ENCODE measurements around the gene SPINK6. TPM values are rescaled to one million over a fixed set of nuclear protein-coding genes. Genes with fewer than 3 reads are reported as not detected.

SPINK6 gene
- polyA plus RNA-seq, 1 donor (not counting 4 experiments of a cell fraction or from before 2014, with no cell fraction given) = 35.5 TPM

- no peak for FAIRE-seq
- H3K79me2 ChIP-seq (ENCODE audit: control insufficient read depth, insufficient read depth, low read length) = no peaks in the 10 kb centered on the region
- no peak overlapping the region for H3K4me2 ChIP-seq (ENCODE audit: control insufficient read depth, extremely low read depth, insufficient read depth, low read depth, low read length)
- peaks cover 10% of the 10 kb centered on the region for H3K4me1 ChIP-seq (ENCODE audit: control insufficient read depth, extremely low read depth, insufficient read depth, low read length)
- H4K20me1 ChIP-seq (ENCODE audit: control insufficient read depth, extremely low read depth, insufficient read depth, low read length) = no peaks in the 10 kb centered on the region
- H3K9ac ChIP-seq (ENCODE audit: control insufficient read depth, extremely low read depth, insufficient read depth, low read length) = no peak overlapping the region
- H3K9me1 ChIP-seq (ENCODE audit: control insufficient read depth, extremely low read depth, insufficient read depth, low read length) = no peaks in the 10 kb centered on the region
- H3K27ac ChIP-seq (ENCODE audit: control insufficient read depth, insufficient read depth, low read length) = no peak overlapping the region
- TF ChIP-seq EZH2 (IDR thresholded peaks at IDR 0.05; ENCODE audit: low read length) = no peak
- TF ChIP-seq, protein P1, sequence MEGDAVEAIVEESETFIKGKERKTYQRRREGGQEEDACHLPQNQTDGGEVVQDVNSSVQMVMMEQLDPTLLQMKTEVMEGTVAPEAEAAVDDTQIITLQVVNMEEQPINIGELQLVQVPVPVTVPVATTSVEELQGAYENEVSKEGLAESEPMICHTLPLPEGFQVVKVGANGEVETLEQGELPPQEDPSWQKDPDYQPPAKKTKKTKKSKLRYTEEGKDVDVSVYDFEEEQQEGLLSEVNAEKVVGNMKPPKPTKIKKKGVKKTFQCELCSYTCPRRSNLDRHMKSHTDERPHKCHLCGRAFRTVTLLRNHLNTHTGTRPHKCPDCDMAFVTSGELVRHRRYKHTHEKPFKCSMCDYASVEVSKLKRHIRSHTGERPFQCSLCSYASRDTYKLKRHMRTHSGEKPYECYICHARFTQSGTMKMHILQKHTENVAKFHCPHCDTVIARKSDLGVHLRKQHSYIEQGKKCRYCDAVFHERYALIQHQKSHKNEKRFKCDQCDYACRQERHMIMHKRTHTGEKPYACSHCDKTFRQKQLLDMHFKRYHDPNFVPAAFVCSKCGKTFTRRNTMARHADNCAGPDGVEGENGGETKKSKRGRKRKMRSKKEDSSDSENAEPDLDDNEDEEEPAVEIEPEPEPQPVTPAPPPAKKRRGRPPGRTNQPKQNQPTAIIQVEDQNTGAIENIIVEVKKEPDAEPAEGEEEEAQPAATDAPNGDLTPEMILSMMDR (optimal IDR thresholded peaks at IDR 0.05 in 1 of 3, IDR thresholded peaks at IDR 0.05 in 1 of 3, conservative IDR thresholded peaks at IDR 0.05 in 1 of 3; ENCODE audit: extremely low read depth in 1 of 3, insufficient read depth in 2 of 3, low read length in 3 of 3) = no peak
- no peaks in the 10 kb centered on the region for H3K36me3 ChIP-seq (ENCODE audit: control insufficient read depth in 2 of 2, extremely low read depth in 1 of 2, insufficient read depth in 2 of 2, low read length in 2 of 2)
- H3K27me3 ChIP-seq (ENCODE audit: control insufficient read depth, extremely low read depth, insufficient read depth, low read length) = no peaks in the 10 kb centered on the region
- no peak overlapping the region for H3K4me3 ChIP-seq (ENCODE audit: control insufficient read depth in 2 of 3, extremely low read depth in 1 of 3, insufficient read depth in 2 of 3, low read depth in 1 of 3, low read length in 3 of 3)
- DNase-seq (ENCODE audit: low read depth, low spot score) = no peak
- H3K9me3 ChIP-seq (ENCODE audit: control insufficient read depth, low read depth, low read length) = no peaks in the 10 kb centered on the region
- H2AFZ ChIP-seq (ENCODE audit: control insufficient read depth, low read length) = no peak overlapping the region
- dilution Hi-C loops (cut with MboI; ENCODE audit: extremely low pct_ligation_motif_present, low sequenced_read_pairs) = no loop called here
Measured at GRCh38 chr5:148228392-148228984, 25.6 kb downstream of the SPINK6 start.

DNA sequence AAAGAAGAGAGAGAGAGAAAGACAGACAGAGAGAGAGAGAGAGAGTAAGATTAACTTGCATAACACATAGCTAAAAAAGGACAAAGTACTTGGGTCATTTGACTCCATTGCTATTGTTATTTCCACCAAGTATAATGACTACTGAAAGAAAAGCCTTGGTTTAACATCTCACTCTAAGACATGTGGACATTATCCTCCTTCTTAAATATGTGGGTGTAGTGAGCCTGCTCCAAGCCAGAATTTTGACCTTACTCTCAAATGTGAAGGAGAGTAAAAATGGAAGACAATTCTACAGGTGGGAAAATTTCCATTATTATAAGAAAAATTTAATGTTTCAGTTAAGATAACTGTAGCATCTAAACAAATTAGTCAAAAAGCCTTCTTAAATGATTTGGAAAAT, 27.0 kb downstream of the SPINK6 start:
- no peaks in the 10 kb centered on the region for H3K9me1 ChIP-seq (ENCODE audit: control insufficient read depth, extremely low read depth, insufficient read depth, low read length)
- TF ChIP-seq, protein P1 (optimal IDR thresholded peaks at IDR 0.05 in 1 of 3, IDR thresholded peaks at IDR 0.05 in 1 of 3, conservative IDR thresholded peaks at IDR 0.05 in 1 of 3; ENCODE audit: extremely low read depth in 1 of 3, insufficient read depth in 2 of 3, low read length in 3 of 3) = no peak
- no peak for TF ChIP-seq EZH2 (IDR thresholded peaks at IDR 0.05; ENCODE audit: low read length)
- no peak overlapping the region for H2AFZ ChIP-seq (ENCODE audit: control insufficient read depth, low read length)
- DNase-seq (ENCODE audit: low read depth, low spot score) (no peak), FAIRE-seq (no peak)
- H3K4me1 ChIP-seq (ENCODE audit: control insufficient read depth, extremely low read depth, insufficient read depth, low read length) = no peaks in the 10 kb centered on the region
- no peak overlapping the region for H3K9ac ChIP-seq (ENCODE audit: control insufficient read depth, extremely low read depth, insufficient read depth, low read length)
- H3K27me3 ChIP-seq (ENCODE audit: control insufficient read depth, extremely low read depth, insufficient read depth, low read length) = no peaks in the 10 kb centered on the region
- H3K4me3 ChIP-seq (ENCODE audit: control insufficient read depth in 2 of 3, extremely low read depth in 1 of 3, insufficient read depth in 2 of 3, low read depth in 1 of 3, low read length in 3 of 3) = no peak overlapping the region
- no peaks in the 10 kb centered on the region for H4K20me1 ChIP-seq (ENCODE audit: control insufficient read depth, extremely low read depth, insufficient read depth, low read length)
- H3K27ac ChIP-seq (ENCODE audit: control insufficient read depth, insufficient read depth, low read length) = no peak overlapping the region
- dilution Hi-C loops (cut with MboI; ENCODE audit: extremely low pct_ligation_motif_present, low sequenced_read_pairs) = no loop called here
- H3K9me3 ChIP-seq (ENCODE audit: control insufficient read depth, low read depth, low read length) = no peaks in the 10 kb centered on the region
- H3K4me2 ChIP-seq (ENCODE audit: control insufficient read depth, extremely low read depth, insufficient read depth, low read depth, low read length) = no peak overlapping the region
- H3K79me2 ChIP-seq (ENCODE audit: control insufficient read depth, insufficient read depth, low read length) = no peaks in the 10 kb centered on the region
- H3K36me3 ChIP-seq (ENCODE audit: control insufficient read depth in 2 of 2, extremely low read depth in 1 of 2, insufficient read depth in 2 of 2, low read length in 2 of 2) = no peaks in the 10 kb centered on the region

Measured in keratinocyte (primary cell).